ENCODE measurements around the gene TENM4.

The TENM4 gene

DNA sequence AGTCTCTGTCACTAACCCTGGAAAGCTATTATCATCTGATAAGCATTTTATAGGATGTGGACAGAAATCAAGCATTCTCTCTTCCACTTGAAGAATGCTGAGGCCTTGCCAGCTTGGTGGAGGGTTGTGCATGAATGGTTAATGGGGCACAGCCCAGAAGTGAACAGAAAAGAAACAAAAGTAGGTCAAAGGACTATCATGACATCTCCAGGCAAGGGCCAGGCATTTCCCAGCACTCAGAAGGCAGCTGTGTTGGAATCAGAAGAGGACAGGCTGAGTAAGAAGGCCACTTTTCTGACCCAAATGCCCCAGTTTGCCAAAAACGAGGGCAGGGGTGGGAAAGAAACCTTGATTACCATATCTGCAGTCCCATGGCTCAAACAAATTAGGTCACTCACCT, 12.4 kb downstream of the TENM4 start:
- DNase-seq (ENCODE audit: extremely low read depth, low read depth): no peak
- no peak for TF ChIP-seq CTCF (IDR thresholded peaks at IDR 0.05; ENCODE audit: low read depth, low read length)

DNA sequence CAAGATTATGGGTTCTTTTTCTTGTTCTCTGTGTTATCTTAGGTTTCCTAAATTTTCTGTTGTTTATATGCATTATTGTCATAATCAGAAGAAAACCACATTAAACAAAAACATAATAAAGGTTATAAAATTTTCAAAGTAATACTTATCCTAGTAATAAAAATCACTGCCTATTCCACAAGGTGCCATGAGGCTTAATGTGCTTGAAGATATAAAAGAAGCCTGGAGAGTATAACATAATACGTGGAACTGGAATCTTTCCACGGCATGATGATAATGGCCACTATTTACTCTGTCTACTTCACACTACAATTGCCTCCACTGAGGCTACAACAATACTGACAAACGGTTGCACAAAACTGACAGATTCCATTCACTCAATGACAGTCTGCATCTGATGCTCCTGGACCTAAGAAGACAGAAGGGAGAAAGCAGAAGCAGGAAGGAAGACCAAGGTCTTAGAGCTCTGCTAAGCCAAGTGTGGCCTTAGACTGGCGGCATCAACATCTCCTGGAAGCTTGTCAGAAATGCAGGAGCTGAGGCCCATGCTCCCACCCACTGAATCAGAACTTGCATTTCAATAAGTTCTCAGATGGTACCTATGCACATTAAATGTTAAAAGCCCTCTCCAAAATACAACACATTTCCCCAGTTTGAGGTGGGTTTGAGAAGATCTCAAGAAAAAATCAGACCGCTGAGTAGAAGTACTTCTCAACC, 13.1 kb downstream of the TENM4 start:
- no peak for DNase-seq (ENCODE audit: extremely low read depth, low read depth)

DNA sequence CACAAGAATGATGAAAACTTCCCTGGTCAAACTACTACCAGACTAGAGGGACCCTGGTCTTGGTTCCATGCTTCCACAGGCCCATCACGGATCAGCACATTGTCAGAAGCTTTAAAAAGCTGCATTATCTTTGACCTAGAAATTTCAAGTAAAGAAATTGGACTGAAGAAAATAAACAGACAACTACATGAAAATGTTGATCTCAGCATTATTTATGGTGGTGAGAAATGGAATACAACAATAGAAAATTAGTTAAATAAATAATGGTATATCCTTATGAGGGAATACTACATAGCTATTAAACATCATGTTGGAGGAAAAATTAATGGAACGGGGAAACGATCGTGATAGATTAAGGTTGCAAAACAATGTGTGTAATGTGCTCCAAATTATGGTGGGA, 13.7 kb downstream of the TENM4 start:
- DNase-seq (ENCODE audit: extremely low read depth, low read depth): no peak
- TF ChIP-seq CTCF (IDR thresholded peaks at IDR 0.05; ENCODE audit: low read depth, low read length): no peak

More for the DNA sequence above, 13.1 kb downstream of the TENM4 start:
- TF ChIP-seq CTCF (IDR thresholded peaks at IDR 0.05; ENCODE audit: low read depth, low read length): no peak

GRCh38 chr11:79425463-79425862, 15.4 kb downstream of the TENM4 start:
- no peak for DNase-seq (ENCODE audit: extremely low read depth, low read depth)
- TF ChIP-seq CTCF (IDR thresholded peaks at IDR 0.05; ENCODE audit: low read depth, low read length): no peak

GRCh38 chr11:79423736-79424135, 17.1 kb downstream of the TENM4 start:
- no peak for TF ChIP-seq CTCF (IDR thresholded peaks at IDR 0.05; ENCODE audit: low read depth, low read length)
- DNase-seq (ENCODE audit: extremely low read depth, low read depth): no peak

DNA sequence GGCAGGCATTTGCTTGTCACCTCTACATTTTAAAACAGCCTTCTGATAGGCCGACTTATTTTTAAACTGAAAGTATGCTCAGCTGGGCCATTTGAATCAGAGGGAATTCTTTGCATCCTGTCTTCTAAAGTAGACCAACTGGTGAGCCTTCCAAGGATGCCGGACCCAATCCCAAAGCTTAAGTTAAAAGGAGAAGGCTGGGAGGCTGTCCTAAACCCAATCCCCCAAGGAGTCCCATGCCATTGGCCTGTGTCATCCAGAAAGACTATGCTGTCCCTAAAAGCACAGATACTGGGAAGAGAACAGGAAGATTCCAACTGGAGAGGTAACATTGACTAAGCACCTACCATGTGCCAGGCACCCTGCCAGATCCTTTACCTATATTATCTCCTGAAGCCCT, 18.0 kb downstream of the TENM4 start:
- DNase-seq (ENCODE audit: extremely low read depth, low read depth): no peak
- TF ChIP-seq CTCF (IDR thresholded peaks at IDR 0.05; ENCODE audit: low read depth, low read length): no peak

- no peak for TF ChIP-seq CTCF (IDR thresholded peaks at IDR 0.05; ENCODE audit: low read depth, low read length)
- DNase-seq (ENCODE audit: extremely low read depth, low read depth): no peak
Observed at GRCh38 chr11:79421820-79422219, 19.0 kb downstream of the TENM4 start.

Data from AG09319 (cell line).